ENCODE results near the gene PLCB1.

The PLCB1 gene

GRCh38 chr20:8740265-8740664, 608.2 kb downstream of the PLCB1 start:
- no peaks in the 10 kb centered on the region for H3K27me3 ChIP-seq (ENCODE audit: control insufficient read depth in 1 of 2, insufficient read depth in 2 of 2, low read length in 2 of 2)

GRCh38 chr20:8744228-8744844, 612.3 kb downstream of the PLCB1 start:
- Histone ChIP-seq H3K27me3 (ENCODE audit: control insufficient read depth in 1 of 2, insufficient read depth in 2 of 2, low read length in 2 of 2) (no peaks in the 10 kb centered on the region), H3K4me3 (ENCODE audit: low read depth in 1 of 2, low read length in 2 of 2) (no peak overlapping the region), H3K27ac (ENCODE audit: low read depth, low read length) (no peak overlapping the region), H3K4me1 (ENCODE audit: insufficient read depth, low read length) (no peaks in the 10 kb centered on the region), H3K36me3 (ENCODE audit: insufficient read depth, low read length) (peaks cover 12% of the 10 kb centered on the region), H3K9ac (ENCODE audit: low read length) (no peak overlapping the region), H3K9me3 (ENCODE audit: low read length) (no peaks in the 10 kb centered on the region)

More at GRCh38 chr20:8740265-8740664, 608.2 kb downstream of the PLCB1 start:
- Histone ChIP-seq H3K27ac (ENCODE audit: low read depth, low read length) (no peak overlapping the region), H3K9me3 (ENCODE audit: low read length) (no peaks in the 10 kb centered on the region), H3K4me3 (ENCODE audit: low read depth in 1 of 2, low read length in 2 of 2) (no peak overlapping the region), H3K4me1 (ENCODE audit: insufficient read depth, low read length) (no peaks in the 10 kb centered on the region), H3K36me3 (ENCODE audit: insufficient read depth, low read length) (peaks cover 12% of the 10 kb centered on the region), H3K9ac (ENCODE audit: low read length) (no peak overlapping the region)

- Histone ChIP-seq H3K27ac (ENCODE audit: low read depth, low read length) (no peak overlapping the region), H3K4me1 (ENCODE audit: insufficient read depth, low read length) (no peaks in the 10 kb centered on the region), H3K4me3 (ENCODE audit: low read depth in 1 of 2, low read length in 2 of 2) (no peak overlapping the region)
Observed at GRCh38 chr20:8749101-8749500, 617.0 kb downstream of the PLCB1 start.

GRCh38 chr20:8749986-8750385, 617.9 kb downstream of the PLCB1 start:
- Histone ChIP-seq H3K4me1 (ENCODE audit: insufficient read depth, low read length) (no peaks in the 10 kb centered on the region), H3K27ac (ENCODE audit: low read depth, low read length) (no peak overlapping the region), H3K36me3 (ENCODE audit: insufficient read depth, low read length) (no peaks in the 10 kb centered on the region), H3K9me3 (ENCODE audit: low read length) (no peaks in the 10 kb centered on the region), H3K4me3 (ENCODE audit: low read depth in 1 of 2, low read length in 2 of 2) (no peak overlapping the region), H3K9ac (ENCODE audit: low read length) (no peak overlapping the region), H3K27me3 (ENCODE audit: control insufficient read depth in 1 of 2, insufficient read depth in 2 of 2, low read length in 2 of 2) (no peaks in the 10 kb centered on the region)

More at GRCh38 chr20:8749101-8749500, 617.0 kb downstream of the PLCB1 start:
- no peaks in the 10 kb centered on the region for H3K36me3 ChIP-seq (ENCODE audit: insufficient read depth, low read length)
- no peaks in the 10 kb centered on the region for H3K27me3 ChIP-seq (ENCODE audit: control insufficient read depth in 1 of 2, insufficient read depth in 2 of 2, low read length in 2 of 2)
- H3K9ac ChIP-seq (ENCODE audit: low read length) = no peak overlapping the region
- no peaks in the 10 kb centered on the region for H3K9me3 ChIP-seq (ENCODE audit: low read length)

GRCh38 chr20:8755340-8756118, 623.5 kb downstream of the PLCB1 start:
- no peaks in the 10 kb centered on the region for H3K9me3 ChIP-seq (ENCODE audit: low read length)
- H3K9ac ChIP-seq (ENCODE audit: low read length) = no peak overlapping the region
- H3K36me3 ChIP-seq (ENCODE audit: insufficient read depth, low read length) = no peaks in the 10 kb centered on the region
- H3K27me3 ChIP-seq (ENCODE audit: control insufficient read depth in 1 of 2, insufficient read depth in 2 of 2, low read length in 2 of 2) = no peaks in the 10 kb centered on the region
- H3K4me3 ChIP-seq (ENCODE audit: low read depth in 1 of 2, low read length in 2 of 2) = no peak overlapping the region
- H3K4me1 ChIP-seq (ENCODE audit: insufficient read depth, low read length) = peaks cover 17% of the 10 kb centered on the region
- no peak overlapping the region for H3K27ac ChIP-seq (ENCODE audit: low read depth, low read length)

GRCh38 chr20:8756410-8756809, 624.3 kb downstream of the PLCB1 start:
- Histone ChIP-seq H3K27ac (ENCODE audit: low read depth, low read length) (no peak overlapping the region), H3K4me1 (ENCODE audit: insufficient read depth, low read length) (peaks cover 18% of the 10 kb centered on the region), H3K36me3 (ENCODE audit: insufficient read depth, low read length) (no peaks in the 10 kb centered on the region), H3K9me3 (ENCODE audit: low read length) (no peaks in the 10 kb centered on the region), H3K4me3 (ENCODE audit: low read depth in 1 of 2, low read length in 2 of 2) (no peak overlapping the region), H3K9ac (ENCODE audit: low read length) (no peak overlapping the region), H3K27me3 (ENCODE audit: control insufficient read depth in 1 of 2, insufficient read depth in 2 of 2, low read length in 2 of 2) (no peaks in the 10 kb centered on the region)

- Histone ChIP-seq H3K4me3 (ENCODE audit: low read depth in 1 of 2, low read length in 2 of 2) (no peak overlapping the region), H3K36me3 (ENCODE audit: insufficient read depth, low read length) (no peaks in the 10 kb centered on the region), H3K9me3 (ENCODE audit: low read length) (no peaks in the 10 kb centered on the region), H3K4me1 (ENCODE audit: insufficient read depth, low read length) (peaks cover 18% of the 10 kb centered on the region), H3K27me3 (ENCODE audit: control insufficient read depth in 1 of 2, insufficient read depth in 2 of 2, low read length in 2 of 2) (no peaks in the 10 kb centered on the region), H3K27ac (ENCODE audit: low read depth, low read length) (no peak overlapping the region), H3K9ac (ENCODE audit: low read length) (no peak overlapping the region)
Observed at GRCh38 chr20:8757146-8757545, 625.1 kb downstream of the PLCB1 start.

- H3K9ac ChIP-seq (ENCODE audit: low read length) = no peak overlapping the region
- H3K27me3 ChIP-seq (ENCODE audit: control insufficient read depth in 1 of 2, insufficient read depth in 2 of 2, low read length in 2 of 2) = no peaks in the 10 kb centered on the region
- peaks cover 13% of the 10 kb centered on the region for H3K36me3 ChIP-seq (ENCODE audit: insufficient read depth, low read length)
- peaks cover 14% of the 10 kb centered on the region for H3K4me1 ChIP-seq (ENCODE audit: insufficient read depth, low read length)
- H3K4me3 ChIP-seq (ENCODE audit: low read depth in 1 of 2, low read length in 2 of 2) = no peak overlapping the region
- H3K27ac ChIP-seq (ENCODE audit: low read depth, low read length) = no peak overlapping the region
- no peaks in the 10 kb centered on the region for H3K9me3 ChIP-seq (ENCODE audit: low read length)
Observed at GRCh38 chr20:8764344-8764962, 632.4 kb downstream of the PLCB1 start.

- Histone ChIP-seq H3K27ac (ENCODE audit: low read depth, low read length) (no peak overlapping the region), H3K27me3 (ENCODE audit: control insufficient read depth in 1 of 2, insufficient read depth in 2 of 2, low read length in 2 of 2) (no peaks in the 10 kb centered on the region), H3K9me3 (ENCODE audit: low read length) (no peaks in the 10 kb centered on the region), H3K4me1 (ENCODE audit: insufficient read depth, low read length) (peaks cover 10% of the 10 kb centered on the region), H3K9ac (ENCODE audit: low read length) (no peak overlapping the region), H3K4me3 (ENCODE audit: low read depth in 1 of 2, low read length in 2 of 2) (no peak overlapping the region), H3K36me3 (ENCODE audit: insufficient read depth, low read length) (peaks cover 13% of the 10 kb centered on the region)
Observed at GRCh38 chr20:8766868-8767390, 634.9 kb downstream of the PLCB1 start.

GRCh38 chr20:8774412-8774811, 642.3 kb downstream of the PLCB1 start:
- Histone ChIP-seq H3K27me3 (ENCODE audit: control insufficient read depth in 1 of 2, insufficient read depth in 2 of 2, low read length in 2 of 2) (no peaks in the 10 kb centered on the region), H3K4me1 (ENCODE audit: insufficient read depth, low read length) (peaks cover 26% of the 10 kb centered on the region), H3K4me3 (ENCODE audit: low read depth in 1 of 2, low read length in 2 of 2) (no peak overlapping the region), H3K27ac (ENCODE audit: low read depth, low read length) (no peak overlapping the region), H3K9me3 (ENCODE audit: low read length) (no peaks in the 10 kb centered on the region), H3K36me3 (ENCODE audit: insufficient read depth, low read length) (no peaks in the 10 kb centered on the region), H3K9ac (ENCODE audit: low read length) (no peak overlapping the region)

- Histone ChIP-seq H3K27ac (ENCODE audit: low read depth, low read length) (no peak overlapping the region), H3K4me3 (ENCODE audit: low read depth in 1 of 2, low read length in 2 of 2) (no peak overlapping the region), H3K9ac (ENCODE audit: low read length) (no peak overlapping the region), H3K36me3 (ENCODE audit: insufficient read depth, low read length) (peaks cover 4% of the 10 kb centered on the region), H3K4me1 (ENCODE audit: insufficient read depth, low read length) (peaks cover 34% of the 10 kb centered on the region), H3K27me3 (ENCODE audit: control insufficient read depth in 1 of 2, insufficient read depth in 2 of 2, low read length in 2 of 2) (no peaks in the 10 kb centered on the region), H3K9me3 (ENCODE audit: low read length) (no peaks in the 10 kb centered on the region)
Observed at GRCh38 chr20:8777911-8778310, 645.8 kb downstream of the PLCB1 start.

Measured in muscle layer of colon (tissue), 2 donors.